Activated CD8-positive, alpha-beta T cell treated with anti-CD3 and anti-CD28 coated beads for 36 hours (primary cell): ENCODE measurements around the gene ABCB11. TPM values are rescaled to one million over a fixed set of nuclear protein-coding genes. Genes with fewer than 3 reads are reported as not detected.
"Not testable (repeated sequence)": the region's sequence is repeated elsewhere in the genome, so short reads cannot be mapped to it uniquely, and the experiment has no call there.

ENCODE experiments used
- ATAC-seq: fragments of 200-7000 bp; cut with Tn5 transposase; one replicate; pipeline ENCODE4 v1.10.0; 2021; ENCODE audit warnings: mild to moderate bottlenecking, moderate library complexity
- CTCF ChIA-PET: fragments of 350-600 bp; sonication (Branson Sonifier 250); formaldehyde crosslinking; loops from one replicate; lab custom pipeline; 2021; ENCODE audit warnings: antibody characterized with exemption; lab: Charles Lee
- POLR2A ChIA-PET: fragments of 350-600 bp; sonication (Branson Sonifier 250); formaldehyde crosslinking; loops from one replicate; lab custom pipeline; 2021; ENCODE audit warnings: antibody characterized with exemption; lab: Charles Lee
- DNase-seq: peaks from one replicate; pipeline ENCODE4 v3.0.0-alpha.2; 2020
- H3K27ac Mint-ChIP-seq: one replicate; pipeline ENCODE4 v1.8.0; 2021; ENCODE audit warnings: mild to moderate bottlenecking, mixed read lengths
- H3K27me3 Mint-ChIP-seq: one replicate; pipeline ENCODE4 v1.8.0; 2021; ENCODE audit warnings: mixed read lengths
- H3K36me3 Mint-ChIP-seq: one replicate; pipeline ENCODE4 v1.8.0; 2021; ENCODE audit warnings: low read depth, mixed read lengths
- H3K4me1 Mint-ChIP-seq: one replicate; pipeline ENCODE4 v1.8.0; 2021; ENCODE audit warnings: low read depth, mixed read lengths
- H3K4me3 Mint-ChIP-seq: one replicate; pipeline ENCODE4 v1.8.0; 2021; ENCODE audit warnings: mild to moderate bottlenecking, moderate library complexity, mixed read lengths
- H3K9me3 Mint-ChIP-seq: one replicate; pipeline ENCODE4 v1.8.0; 2021; ENCODE audit warnings: mixed read lengths
- CTCF ChIP-seq: fragments of 200-600 bp; IDR thresholded peaks from one replicate; pipeline ENCODE4 v1.8.0; 2022; ENCODE audit warnings: antibody characterized with exemption, mild to moderate bottlenecking
- intact Hi-C: fragments of 100-400 bp; cut with micrococcal nuclease; formaldehyde crosslinking; loops from one replicate; pipeline ENCODE4 v1.10.0; 2022
- total RNA-seq, 2 experiments: library from RNA; stranded (reverse); gene quantifications; one replicate each; pipeline ENCODE4 v1.2.3, GENCODE V29; 2021

ABCB11 gene
- total RNA-seq, 2 experiments from 2014 or later = not detected

GRCh38 chr2:168874368-168875054 lies 156.6 kb downstream of the ABCB11 start:
- intact Hi-C loops = no loop called here
- Mint-ChIP-seq H3K4me1 (no peaks in the 10 kb centered on the region), H3K27ac (no peak overlapping the region), H3K4me3 (no peak overlapping the region), H3K36me3 (peaks cover 20% of the 10 kb centered on the region), H3K27me3 (no peaks in the 10 kb centered on the region), H3K9me3 (peaks cover 1% of the 10 kb centered on the region)
- ChIA-PET CTCF (interaction anchor here (1.2 kb wide), 1 partner anchor 74 kb away, joined by 4 read pairs; no protein-coding TSS in a partner anchor), POLR2A (no interaction called here)
- DNase-seq (no peak), ATAC-seq (no peak)
- no peak for TF ChIP-seq CTCF

GRCh38 chr2:168870824-168871223 lies 160.3 kb downstream of the ABCB11 start:
- ATAC-seq, H3K4me1 Mint-ChIP-seq, CTCF ChIA-PET, intact Hi-C loops, POLR2A ChIA-PET, H3K27me3 Mint-ChIP-seq, DNase-seq, H3K27ac Mint-ChIP-seq, H3K9me3 Mint-ChIP-seq, H3K4me3 Mint-ChIP-seq: not testable (repeated sequence)
- H3K36me3 Mint-ChIP-seq = peaks cover 28% of the 10 kb centered on the region

Other genes with a start within 250 kb of the ABCB11 start
- gene NOSTRIN, start 228.7 kb downstream of the ABCB11 start, total RNA-seq = not detected
- 10 to 100 TPM; 32.0 to 35.6 TPM for gene SPC25, start 140.9 kb downstream of the ABCB11 start, total RNA-seq
- not detected for gene G6PC2, start 130.0 kb downstream of the ABCB11 start, total RNA-seq
- not detected for gene DHRS9, start 38.2 kb upstream of the ABCB11 start, total RNA-seq